ENCODE results near the gene DPH3. TPM values are rescaled to one million over a fixed set of nuclear protein-coding genes. Genes with fewer than 3 reads are reported as not detected.

Gene DPH3
- total RNA-seq, 1 donor from 2014 or later: 20.5 TPM

DNA sequence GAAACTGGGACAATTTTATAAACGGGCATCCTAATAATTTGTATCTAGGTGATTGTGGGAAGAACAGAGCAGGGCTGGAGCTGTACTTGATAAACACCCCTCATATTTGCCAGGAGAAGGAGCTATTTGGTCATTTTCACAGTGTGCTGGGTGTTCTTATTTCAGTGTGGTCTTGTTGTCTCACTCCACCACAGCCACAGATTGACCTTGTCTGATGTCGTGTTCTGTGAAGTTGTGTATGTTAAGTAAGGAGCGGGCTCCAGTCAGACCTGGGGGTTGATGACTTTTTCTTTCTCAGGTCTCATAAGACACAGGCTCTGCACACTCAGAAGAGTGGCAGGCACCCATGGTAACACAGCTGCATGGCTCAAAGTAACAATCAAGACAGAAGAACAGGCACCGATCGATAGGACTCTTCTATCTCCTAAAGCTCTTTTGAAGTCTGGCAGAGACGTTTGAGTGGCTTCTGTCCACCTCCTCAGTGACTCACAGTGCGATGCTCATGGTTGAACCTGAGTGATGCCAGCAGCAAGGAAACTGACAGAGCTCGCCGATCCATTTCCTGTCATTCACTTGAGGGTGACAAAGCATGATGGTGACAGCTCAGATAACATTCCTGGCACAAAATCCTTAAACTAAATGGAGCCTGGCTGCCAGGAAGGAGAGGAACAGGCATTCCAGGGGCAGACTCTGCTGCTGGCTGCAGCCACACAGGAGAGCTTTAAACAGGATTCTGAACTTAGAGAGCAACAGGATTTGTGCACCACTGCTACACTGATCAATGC lies 20.8 kb downstream of the DPH3 start:
- ATAC-seq: peak; percentile 84
- peak; percentile 67 for DNase-seq (ENCODE audit: missing footprints)
- intact Hi-C loops (cut with DNase I): loop anchor here (10.0 kb wide), 1 partner anchor 609 kb away; no protein-coding TSS in a partner anchor

DNA sequence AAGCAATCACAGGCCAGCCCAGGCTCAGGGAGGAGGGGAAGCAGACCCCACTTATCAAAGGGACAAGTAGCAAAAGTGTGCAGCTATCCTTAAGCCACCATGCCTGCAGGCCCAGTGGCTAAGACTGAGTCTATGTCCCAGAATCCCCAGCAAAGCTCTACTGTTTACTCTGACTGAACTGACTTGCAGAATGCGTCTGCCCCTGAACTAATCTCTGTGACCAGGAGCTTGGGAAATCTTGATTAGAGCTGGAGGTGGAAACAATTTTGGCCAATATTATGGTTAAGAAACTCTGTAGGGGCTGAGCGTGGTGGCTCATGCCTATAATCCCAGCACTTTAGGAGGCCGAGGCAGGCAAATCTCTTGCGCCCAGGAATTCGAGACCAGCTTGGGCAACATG lies 22.6 kb downstream of the DPH3 start:
- DNase-seq (ENCODE audit: missing footprints): no peak
- no peak for ATAC-seq
- intact Hi-C loops (cut with DNase I): loop anchor here (10.0 kb wide), 1 partner anchor 607 kb away; no protein-coding TSS in a partner anchor

DNA sequence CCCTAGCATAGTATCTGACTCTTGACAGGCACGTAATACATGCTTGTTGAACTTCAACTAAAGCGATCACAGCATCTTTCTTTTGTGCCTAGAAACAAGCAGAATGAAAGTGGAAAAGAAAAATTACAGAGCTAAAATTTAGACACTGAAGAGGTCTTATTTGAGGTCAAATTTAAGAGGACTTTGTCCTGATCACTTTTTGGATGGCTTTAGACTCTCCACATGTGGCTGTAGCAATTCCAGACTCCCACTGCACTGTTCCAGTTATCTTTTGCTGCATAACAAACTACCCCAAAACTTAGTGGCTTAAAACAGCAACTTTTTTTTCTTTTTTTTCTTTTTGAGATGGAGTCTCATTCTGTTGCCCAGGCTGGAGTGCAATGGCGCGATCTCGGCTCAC lies 23.5 kb downstream of the DPH3 start:
- ATAC-seq (no peak), DNase-seq (ENCODE audit: missing footprints) (no peak)
- intact Hi-C loops (cut with DNase I): loop anchor here (10.0 kb wide), 1 partner anchor 606 kb away; no protein-coding TSS in a partner anchor

DNA sequence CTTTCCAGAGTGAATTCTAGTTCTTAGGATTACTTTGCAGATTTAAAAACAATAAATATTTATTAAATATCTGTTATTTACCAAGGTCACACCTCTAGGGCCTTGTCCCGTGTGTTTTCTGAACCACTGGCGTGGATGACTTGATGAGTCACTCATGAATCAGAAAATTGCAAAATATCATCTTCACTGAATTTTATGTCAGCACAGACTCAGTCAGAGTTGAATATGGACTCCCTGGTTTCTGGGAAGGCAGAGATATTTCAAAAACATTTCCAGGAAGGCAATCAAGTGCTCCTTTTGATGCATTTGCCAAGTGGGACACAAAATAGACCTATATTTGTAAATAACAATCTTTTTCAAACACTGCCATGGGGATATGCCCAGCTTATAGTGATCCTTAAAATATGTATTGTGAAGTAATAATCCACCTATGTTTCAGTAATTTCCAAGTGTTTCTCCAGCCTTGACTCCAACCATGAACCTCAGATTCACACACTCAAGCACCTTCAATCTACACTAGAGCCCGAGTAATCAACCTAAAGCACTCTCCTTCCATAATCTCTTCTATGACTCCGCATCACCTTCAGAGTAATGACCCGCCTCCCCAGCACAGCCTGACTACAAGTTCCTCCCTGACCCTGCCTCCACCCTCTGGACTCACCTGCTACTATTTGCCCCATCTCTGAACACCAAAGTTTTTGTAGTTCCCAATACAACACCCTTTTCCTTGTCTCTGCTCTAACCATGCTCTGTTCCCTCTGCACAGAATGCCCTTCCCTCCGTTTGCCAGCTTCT lies 24.3 kb downstream of the DPH3 start:
- intact Hi-C loops (cut with DNase I): loop anchor here (10.0 kb wide), 1 partner anchor 606 kb away; no protein-coding TSS in a partner anchor
- peak; percentile 24 for ATAC-seq

DNA sequence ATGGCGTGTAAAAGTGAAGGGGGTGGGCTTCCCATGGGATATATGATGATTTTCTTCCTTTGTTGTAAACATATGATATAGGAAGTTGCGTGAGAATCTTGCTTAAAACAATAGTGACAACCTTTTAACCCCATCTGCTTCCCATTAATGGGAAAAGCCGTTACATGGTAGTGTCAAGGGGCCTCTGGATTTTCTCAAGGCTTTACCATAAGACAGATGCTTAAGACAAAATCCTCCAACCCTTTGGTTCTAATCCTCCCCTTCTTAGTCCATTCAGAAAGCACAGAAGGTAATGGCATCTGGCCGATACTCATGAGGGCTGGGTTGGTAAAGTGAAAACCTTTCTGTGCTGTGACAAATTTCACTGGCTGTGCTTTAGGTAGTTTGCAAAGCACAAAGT lies 25.0 kb downstream of the DPH3 start:
- intact Hi-C loops (cut with DNase I): loop anchor here (10.0 kb wide), 1 partner anchor 605 kb away; no protein-coding TSS in a partner anchor
- ATAC-seq: no peak
- DNase-seq (ENCODE audit: missing footprints): no peak

More for the DNA sequence above, 24.3 kb downstream of the DPH3 start:
- no peak for DNase-seq (ENCODE audit: missing footprints)

DNA sequence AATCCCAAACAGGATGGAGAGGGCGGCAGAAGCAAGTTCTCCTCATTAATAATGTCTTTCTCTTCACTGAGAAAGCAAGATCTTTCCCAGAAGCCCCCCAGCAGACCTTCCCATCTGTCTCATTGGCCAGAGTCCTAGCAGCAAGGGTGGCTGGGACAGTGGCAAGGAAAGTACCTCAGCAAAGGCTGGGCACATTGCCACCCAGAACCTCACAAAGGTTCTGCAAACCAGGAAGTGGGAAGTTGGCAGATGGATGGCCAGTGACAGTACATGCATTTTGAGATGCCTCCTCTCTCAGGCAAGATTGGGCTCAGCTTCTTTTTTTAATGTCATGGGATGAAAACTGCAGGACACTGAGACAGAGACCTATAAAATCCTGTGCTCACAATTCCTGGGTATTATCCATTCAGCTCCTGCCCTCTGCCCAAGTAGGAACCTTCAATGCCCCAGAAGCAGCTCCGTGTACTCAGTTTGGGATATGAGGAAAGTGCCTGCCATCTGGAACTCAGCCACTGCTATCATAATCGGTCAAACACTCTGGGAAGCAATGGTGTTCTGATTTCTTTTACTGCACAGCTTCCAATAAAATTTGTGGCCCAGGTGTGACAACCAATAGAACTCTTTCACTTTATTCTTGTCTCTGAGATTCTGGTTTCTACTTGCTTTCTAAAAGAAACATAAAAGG lies 25.5 kb downstream of the DPH3 start:
- intact Hi-C loops (cut with DNase I): no loop called here
- no peak for ATAC-seq
- DNase-seq (ENCODE audit: missing footprints): no peak

DNA sequence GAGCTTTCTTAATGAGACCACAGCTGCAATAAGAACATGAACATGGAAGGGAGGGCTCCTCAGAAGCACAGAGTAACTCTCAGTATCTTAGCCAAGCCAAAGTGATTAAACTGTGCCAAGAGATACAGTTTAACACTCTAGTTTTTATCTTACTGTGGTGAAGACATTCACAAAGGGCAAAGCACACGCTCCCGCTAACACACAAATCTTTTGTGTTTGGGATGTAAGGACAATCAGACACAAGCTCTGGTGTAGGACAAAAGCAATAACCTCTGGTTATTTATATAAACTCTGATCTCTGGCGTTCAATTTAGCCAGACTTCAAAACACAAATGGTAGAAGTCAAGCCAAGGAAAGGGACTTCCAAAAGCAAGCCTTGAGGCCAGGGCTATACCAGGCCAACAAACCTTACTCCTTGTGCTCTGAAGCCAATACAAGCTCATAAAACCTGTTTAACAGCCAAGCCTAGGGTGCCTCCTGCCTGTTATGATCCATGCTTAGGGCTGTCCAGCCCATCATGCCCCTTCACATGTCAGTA lies 27.8 kb downstream of the DPH3 start:
- intact Hi-C loops (cut with DNase I): no loop called here
- DNase-seq (ENCODE audit: missing footprints) (no peak), ATAC-seq (peak; percentile 79)

DNA sequence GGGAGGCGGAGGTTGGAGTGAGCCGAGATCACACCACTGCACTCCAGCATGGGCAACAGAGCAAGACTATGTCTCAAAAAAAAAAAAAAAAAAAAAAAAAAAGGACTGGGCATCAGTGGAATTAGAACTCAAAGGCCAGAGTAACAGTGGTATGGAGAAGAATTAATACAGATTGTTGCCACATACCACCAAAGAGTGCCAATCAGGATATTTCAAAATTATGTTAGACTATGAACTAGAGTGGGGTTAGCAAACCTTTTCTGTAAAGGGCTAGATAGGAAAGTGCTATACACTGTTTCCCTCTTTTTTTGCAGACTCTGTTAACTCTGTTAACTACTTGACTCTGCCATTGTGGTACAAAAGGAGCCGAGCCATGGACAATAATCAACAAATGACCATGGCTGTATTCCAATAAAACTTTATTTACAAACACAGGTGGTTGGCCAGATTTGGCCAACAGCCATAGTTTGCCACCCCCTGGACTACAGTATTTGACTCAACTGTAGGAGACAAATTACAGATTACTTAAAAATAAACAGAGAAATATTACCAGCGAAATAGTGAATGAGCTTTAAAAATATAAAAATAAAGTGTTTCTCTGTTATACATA lies 28.6 kb downstream of the DPH3 start:
- intact Hi-C loops (cut with DNase I): no loop called here
- ATAC-seq: no peak
- no peak for DNase-seq (ENCODE audit: missing footprints)

DNA sequence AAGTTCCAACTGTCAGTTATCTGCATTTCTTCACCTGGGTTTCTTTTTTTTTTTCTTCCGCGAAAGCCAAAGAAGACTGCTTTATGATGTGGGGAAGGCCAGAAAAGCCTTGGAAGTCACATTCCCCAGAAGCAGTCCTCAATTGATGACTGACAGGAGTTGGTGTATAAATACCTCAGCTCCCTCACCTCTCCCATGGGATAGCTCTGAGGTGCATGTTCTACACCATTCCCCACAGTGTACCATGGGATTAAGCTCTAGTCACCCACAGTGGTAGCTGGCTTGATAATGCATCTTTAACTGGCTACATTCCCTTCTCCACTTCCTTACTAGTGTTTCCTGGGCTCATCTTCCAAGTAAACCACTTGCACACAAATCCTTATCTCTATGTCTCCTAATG lies 30.5 kb downstream of the DPH3 start:
- ATAC-seq: no peak
- DNase-seq (ENCODE audit: missing footprints): no peak
- intact Hi-C loops (cut with DNase I): no loop called here

DNA sequence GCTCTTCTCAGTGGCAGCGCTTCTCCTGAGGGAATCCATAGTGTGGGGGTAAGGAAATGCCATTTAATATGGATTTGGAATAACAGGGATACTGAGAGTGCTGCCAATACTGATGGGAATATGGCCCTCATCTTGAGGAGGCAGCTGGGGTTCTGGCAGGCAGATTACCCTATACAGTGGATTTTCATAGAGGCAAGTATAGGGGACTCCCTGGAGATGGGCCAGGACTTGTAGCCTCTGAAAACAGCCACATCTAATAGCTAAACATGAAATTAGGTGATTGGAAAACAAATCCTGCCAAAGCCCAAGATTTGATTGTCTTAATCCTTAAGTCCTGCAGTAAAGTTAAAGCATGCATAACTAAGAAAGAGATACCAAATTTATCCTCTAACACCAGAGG lies 30.9 kb downstream of the DPH3 start:
- no peak for ATAC-seq
- intact Hi-C loops (cut with DNase I): no loop called here
- no peak for DNase-seq (ENCODE audit: missing footprints)

DNA sequence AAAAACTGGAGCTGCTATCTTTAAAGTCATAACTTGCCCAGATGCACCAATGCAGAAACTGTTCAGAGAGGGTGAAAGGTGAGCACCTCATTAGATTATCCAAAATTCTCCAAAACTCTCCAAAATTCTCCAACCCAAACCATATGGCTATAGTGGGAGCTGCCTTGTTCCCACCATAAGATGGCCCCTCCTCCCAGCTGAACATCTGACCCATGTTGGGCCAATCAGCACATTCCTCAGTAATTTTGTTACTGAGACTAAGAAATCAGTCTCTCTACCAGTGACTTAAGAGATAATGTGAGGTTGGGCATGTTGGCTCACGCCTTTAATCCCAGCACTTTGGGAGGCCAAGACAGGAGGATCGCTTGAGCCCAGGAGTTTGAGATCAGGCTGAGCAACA lies 32.8 kb downstream of the DPH3 start:
- no peak for ATAC-seq
- intact Hi-C loops (cut with DNase I): no loop called here
- DNase-seq (ENCODE audit: missing footprints): no peak

DNA sequence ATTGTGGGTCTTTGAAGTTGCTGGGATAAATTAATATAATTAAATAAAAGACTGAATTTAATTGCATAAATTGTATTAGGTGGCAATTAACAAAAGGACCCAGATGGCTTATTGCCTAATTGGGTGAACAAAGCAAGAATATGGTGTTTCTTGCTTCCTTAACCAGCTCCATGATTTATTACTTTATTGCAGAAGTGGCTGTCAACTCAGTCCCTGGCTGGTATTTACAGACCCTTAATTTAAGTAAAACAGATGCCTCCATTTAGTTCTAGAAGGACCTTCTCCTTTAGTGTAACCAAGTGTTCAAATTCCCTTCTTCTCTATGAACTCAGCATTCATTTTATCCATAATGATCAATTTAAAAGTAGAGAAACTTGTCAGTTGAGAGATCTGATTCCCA lies 35.1 kb downstream of the DPH3 start:
- intact Hi-C loops (cut with DNase I): no loop called here
- DNase-seq (ENCODE audit: missing footprints) (no peak), ATAC-seq (no peak)

DNA sequence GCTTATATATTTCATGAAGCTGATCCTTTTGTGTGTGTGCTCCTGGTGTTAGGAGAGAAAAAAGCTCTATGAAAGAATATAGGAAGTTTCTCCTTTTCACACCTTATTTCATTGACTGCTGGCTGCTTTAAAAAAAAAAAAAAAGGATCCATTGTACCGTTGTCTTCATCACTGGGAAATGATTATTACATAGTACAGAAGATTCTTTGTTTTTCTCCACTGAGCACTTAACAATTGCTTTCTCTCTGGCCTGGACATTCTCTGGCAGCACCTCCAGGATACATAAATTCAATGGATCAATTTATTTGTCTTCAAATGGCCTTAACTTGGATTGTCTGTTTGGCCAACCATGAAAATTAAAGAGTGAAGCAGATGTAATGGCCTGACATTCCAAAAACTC lies 37.2 kb downstream of the DPH3 start:
- no peak for DNase-seq (ENCODE audit: missing footprints)
- intact Hi-C loops (cut with DNase I): no loop called here
- no peak for ATAC-seq

DNA sequence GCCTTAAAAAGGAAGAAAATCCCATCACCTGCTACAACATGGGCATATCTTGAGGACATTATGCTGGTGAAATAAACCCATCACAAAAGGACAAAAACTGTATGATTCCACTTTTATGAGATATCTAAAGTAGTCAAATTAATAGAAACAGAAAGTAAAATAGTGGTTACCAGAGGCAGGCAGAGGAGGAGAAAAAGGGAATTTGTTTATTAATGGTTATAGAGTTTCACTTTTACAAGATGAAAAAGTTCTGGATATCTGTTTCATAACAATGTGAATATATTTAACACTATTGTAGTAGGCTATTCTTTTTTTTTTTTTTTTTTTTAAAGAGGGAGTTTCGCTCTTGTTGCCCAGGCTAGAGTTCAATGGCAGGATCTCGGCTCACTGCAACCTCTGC lies 40.4 kb downstream of the DPH3 start:
- DNase-seq (ENCODE audit: missing footprints) (no peak), ATAC-seq (no peak)
- intact Hi-C loops (cut with DNase I): no loop called here

DNA sequence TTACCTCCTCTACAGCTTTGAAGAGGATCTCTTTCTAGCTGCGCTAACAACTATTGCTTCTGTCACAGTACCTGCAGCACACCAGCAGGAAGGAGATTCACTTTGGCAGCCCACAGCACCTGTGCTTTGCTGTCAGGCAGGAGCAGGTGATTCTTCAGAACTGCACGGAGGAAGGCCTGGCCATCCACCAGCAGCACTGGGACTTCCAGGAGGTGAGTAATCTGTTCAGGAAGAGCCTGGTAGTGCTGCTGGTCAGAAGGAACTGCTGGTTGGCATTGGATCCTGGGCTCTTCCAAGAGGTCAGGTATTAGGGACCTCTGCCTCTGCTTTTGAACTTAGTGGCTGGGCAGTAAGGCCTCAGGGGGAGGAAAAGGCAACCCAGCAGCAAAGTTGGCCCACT lies 42.2 kb downstream of the DPH3 start:
- DNase-seq (ENCODE audit: missing footprints): no peak
- ATAC-seq: no peak
- intact Hi-C loops (cut with DNase I): no loop called here

DNA sequence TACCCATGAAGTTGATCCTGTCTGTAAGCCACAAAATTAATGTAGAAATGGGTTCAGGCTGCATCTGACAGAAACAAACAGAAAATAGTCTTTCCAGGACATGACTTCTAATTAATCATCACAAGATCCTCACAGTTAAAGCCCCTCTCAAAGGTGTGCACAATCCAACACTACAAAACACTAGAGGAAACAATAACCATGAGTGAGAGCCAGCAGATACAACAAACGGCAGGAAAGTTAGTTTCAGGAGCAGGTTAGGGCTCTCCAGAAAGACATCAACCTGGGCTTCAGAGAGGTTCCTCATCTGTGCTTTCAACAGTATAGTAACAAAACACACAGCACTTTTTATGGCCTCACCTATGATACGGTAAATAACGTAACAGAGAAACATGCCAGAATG lies 42.8 kb downstream of the DPH3 start:
- intact Hi-C loops (cut with DNase I): no loop called here
- DNase-seq (ENCODE audit: missing footprints) (no peak), ATAC-seq (no peak)

DNA sequence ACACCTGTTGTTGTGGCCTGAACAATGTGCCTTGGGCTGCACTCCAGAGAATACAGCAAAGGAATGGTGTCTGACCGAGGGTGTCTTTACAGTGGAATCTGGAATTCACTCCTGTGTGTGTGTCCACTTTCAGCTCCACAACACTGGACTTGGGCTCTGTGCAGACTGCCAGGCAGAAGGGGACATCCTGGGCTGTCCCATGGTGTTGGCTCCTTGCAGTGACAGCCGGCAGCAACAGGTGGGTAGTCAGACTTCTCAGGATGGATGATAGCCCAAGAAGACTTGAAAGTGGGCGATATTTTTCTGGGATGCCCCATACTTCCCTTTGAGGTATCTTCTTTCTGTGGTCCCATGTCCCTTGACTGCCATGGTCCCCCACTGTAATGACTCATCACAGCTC lies 45.0 kb downstream of the DPH3 start:
- DNase-seq (ENCODE audit: missing footprints) (no peak), ATAC-seq (no peak)
- intact Hi-C loops (cut with DNase I): no loop called here

DNA sequence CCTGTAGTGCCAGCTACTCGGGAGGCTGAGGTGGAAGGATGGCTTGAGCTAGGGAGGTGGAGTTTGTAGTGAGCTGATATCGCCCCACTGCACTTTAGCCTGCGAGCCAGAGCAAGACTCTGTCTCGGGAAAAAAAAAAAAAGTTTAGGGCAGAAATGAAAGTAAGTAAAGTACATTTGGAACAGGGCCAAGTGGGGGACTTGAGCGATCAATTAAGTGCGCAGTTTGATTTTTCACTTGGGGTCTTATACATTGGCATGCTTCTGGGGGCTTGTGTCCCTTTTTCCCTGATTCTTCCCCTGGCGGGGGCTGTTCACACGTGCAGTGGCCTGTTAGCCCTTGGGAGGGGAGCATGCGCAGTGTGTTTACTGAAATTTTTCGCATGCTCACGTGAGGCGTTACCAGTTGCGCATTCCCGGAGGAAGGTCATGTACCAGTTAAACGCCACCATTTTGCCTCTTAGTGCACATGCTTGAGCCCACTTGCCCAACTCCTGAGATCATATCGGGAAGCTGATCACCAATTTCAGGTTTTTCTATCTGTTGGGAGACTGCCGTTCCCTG lies 48.3 kb downstream of the DPH3 start:
- no peak for ATAC-seq
- intact Hi-C loops (cut with DNase I): no loop called here
- DNase-seq (ENCODE audit: missing footprints): no peak

DNA sequence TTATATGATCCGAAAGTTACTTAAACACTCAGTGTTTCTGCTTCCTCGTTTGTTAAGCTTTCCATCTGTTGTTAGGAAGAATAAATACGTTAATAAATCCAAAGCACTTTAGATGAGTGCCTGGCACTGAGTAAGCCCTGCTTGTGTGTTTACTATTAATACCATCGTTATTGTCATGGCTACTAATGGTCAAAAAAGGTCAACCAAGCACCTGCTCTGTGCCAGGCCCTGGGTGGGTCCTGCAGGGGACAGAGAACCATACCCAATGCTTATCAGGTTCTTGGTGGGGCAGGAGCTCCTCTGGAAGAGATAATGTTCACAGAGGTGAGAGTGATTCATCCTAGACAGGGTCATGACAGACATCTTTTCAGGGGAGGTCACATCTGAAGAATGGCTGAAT lies 50.4 kb downstream of the DPH3 start:
- peak; percentile 56 for ATAC-seq
- DNase-seq (ENCODE audit: missing footprints): no peak
- intact Hi-C loops (cut with DNase I): no loop called here
